CD4-positive, alpha-beta T cell treated with Interleukin-1 beta for 1 hour (primary cell): ENCODE measurements around the gene RNF213.
"Not testable (repeated sequence)": the region's sequence is repeated elsewhere in the genome, so short reads cannot be mapped to it uniquely, and the experiment has no call there.

Experiments
- DNase-seq, 2 donors: peaks; one replicate each; pipeline ENCODE4 v3.0.0-alpha.2; 2020 to 2022

Gene RNF213

GRCh38 chr17:80396157-80397033 lies 135.7 kb downstream of the RNF213 start:
- no peak for DNase-seq

- no peak for DNase-seq
Observed at GRCh38 chr17:80397034-80397387, 136.4 kb downstream of the RNF213 start.

- no peak for DNase-seq
Observed at GRCh38 chr17:80397686-80398085, 137.0 kb downstream of the RNF213 start.

- not testable (repeated sequence) for DNase-seq
Observed at GRCh38 chr17:80401086-80401485, 140.4 kb downstream of the RNF213 start.

- DNase-seq, result not testable (repeated sequence)
Observed at GRCh38 chr17:80402102-80402501, 141.4 kb downstream of the RNF213 start.

- no peak for DNase-seq
Observed at GRCh38 chr17:80402959-80403358, 142.3 kb downstream of the RNF213 start.

GRCh38 chr17:80406146-80406545 lies 145.5 kb downstream of the RNF213 start:
- DNase-seq, result no peak

GRCh38 chr17:80407917-80408316 lies 147.3 kb downstream of the RNF213 start:
- DNase-seq, result not testable (repeated sequence)

GRCh38 chr17:80408872-80409271 lies 148.2 kb downstream of the RNF213 start:
- DNase-seq, result no peak

GRCh38 chr17:80409626-80410025 lies 149.0 kb downstream of the RNF213 start:
- no peak for DNase-seq

GRCh38 chr17:80410441-80411087 lies 149.9 kb downstream of the RNF213 start:
- DNase-seq, result not testable (repeated sequence)

GRCh38 chr17:80413771-80414507 lies 153.3 kb downstream of the RNF213 start:
- DNase-seq, result no peak

- peak in 1 of 2 donors; percentile 16 for DNase-seq
Observed at GRCh38 chr17:80414508-80414802, 153.8 kb downstream of the RNF213 start.

GRCh38 chr17:80414803-80415625 lies 154.4 kb downstream of the RNF213 start, which contains the start of gene ENDOV:
Gene ENDOV, plus strand, starts transcription at chr17:80415167. Its CDS starts 28 bp downstream, at chr17:80415195.
- peak; percentile 94 to 95 for DNase-seq

- DNase-seq, result no peak
Observed at GRCh38 chr17:80415626-80416137, 155.0 kb downstream of the RNF213 start.

GRCh38 chr17:80416260-80416939 lies 155.7 kb downstream of the RNF213 start:
- DNase-seq, result no peak

- DNase-seq, result no peak
Observed at GRCh38 chr17:80416940-80417293, 156.3 kb downstream of the RNF213 start.

GRCh38 chr17:80418589-80418988 lies 157.9 kb downstream of the RNF213 start:
- DNase-seq, result no peak

GRCh38 chr17:80419255-80419654 lies 158.6 kb downstream of the RNF213 start:
- DNase-seq, result no peak

- DNase-seq, result no peak
Observed at GRCh38 chr17:80421381-80422090, 160.9 kb downstream of the RNF213 start.

- no peak for DNase-seq
Observed at GRCh38 chr17:80422276-80422675, 161.6 kb downstream of the RNF213 start.
